Measurements from ENCODE around the gene PHYHD1. TPM values are rescaled to one million over a fixed set of nuclear protein-coding genes. Genes with fewer than 3 reads are reported as not detected.

PHYHD1 gene
- total and polyA plus RNA-seq, 10 donors: 7.2 to 22.3 (median 12.6) TPM

GRCh38 chr9:128919402-128920089 lies 1.2 kb upstream of the PHYHD1 start:
- Histone ChIP-seq H3K4me3 (no peak overlapping the region), H3K4me1 (peaks cover 5 to 88% (median 57%) of the 10 kb centered on the region in 6 donors), H3K27me3 (replicated peaks in 1 of 7) (peaks cover 0 to 9% (median 0%) of the 10 kb centered on the region in 7 donors), H3K9me3 (no peaks in the 10 kb centered on the region), H3K27ac (peak overlapping the region in 5 of 8 donors; percentile 60 to 84 (median 78)), H3K36me3 (peaks cover 0 to 50% (median 26%) of the 10 kb centered on the region in 6 donors)
- WGBS, 5 donors: 87 to 92% (median 88%) methylated on average over 14 of the region's 14 CpGs
- intact Hi-C loops (cut with DNase I; ENCODE audit: low total_unique reads): no loop called here
- TF ChIP-seq POLR2A (IDR thresholded peaks at IDR 0.05) (no peak), POLR2AphosphoS5 (IDR thresholded peaks at IDR 0.05) (no peak), CTCF (IDR thresholded peaks at IDR 0.05 in 8 of 11, conservative IDR thresholded peaks at IDR 0.05 in 3 of 11) (no peak)
- DNase-seq: no peak

GRCh38 chr9:128921881-128922763 lies 1.3 kb downstream of the PHYHD1 start:
- DNase-seq: no peak
- WGBS, 5 donors: 12 to 28% (median 17%) methylated on average over 23 to 32 of the region's 32 CpGs
- peaks cover 0 to 24% (median 10%) of the 10 kb centered on the region in 6 donors for H3K36me3 ChIP-seq
- H3K9me3 ChIP-seq: no peaks in the 10 kb centered on the region
- peaks cover 0 to 9% (median 0%) of the 10 kb centered on the region in 7 donors for H3K27me3 ChIP-seq (replicated peaks in 1 of 7)
- peak overlapping the region; percentile 24 to 66 (median 37) for H3K4me3 ChIP-seq
- intact Hi-C loops (cut with DNase I; ENCODE audit: low total_unique reads): no loop called here
- TF ChIP-seq CTCF (IDR thresholded peaks at IDR 0.05 in 8 of 11, conservative IDR thresholded peaks at IDR 0.05 in 3 of 11) (no peak), POLR2A (IDR thresholded peaks at IDR 0.05) (no peak), POLR2AphosphoS5 (IDR thresholded peaks at IDR 0.05) (peak in 2 of 3 donors; percentile 46 to 66)
- H3K27ac ChIP-seq: peak overlapping the region; percentile 6 to 84 (median 74)
- H3K4me1 ChIP-seq: peaks cover 0 to 63% (median 39%) of the 10 kb centered on the region in 6 donors

GRCh38 chr9:128923493-128923883 lies 2.7 kb downstream of the PHYHD1 start:
- Histone ChIP-seq H3K27ac (peak overlapping the region in 1 of 8 donors; percentile 84), H3K4me3 (peak overlapping the region in 1 of 8 donors; percentile 66), H3K36me3 (peaks cover 0 to 10% (median 0%) of the 10 kb centered on the region in 6 donors), H3K9me3 (no peaks in the 10 kb centered on the region), H3K27me3 (replicated peaks in 1 of 7) (peaks cover 0 to 9% (median 0%) of the 10 kb centered on the region in 7 donors), H3K4me1 (peaks cover 6 to 62% (median 42%) of the 10 kb centered on the region in 6 donors)
- TF ChIP-seq CTCF (IDR thresholded peaks at IDR 0.05 in 8 of 11, conservative IDR thresholded peaks at IDR 0.05 in 3 of 11) (no peak), POLR2AphosphoS5 (IDR thresholded peaks at IDR 0.05) (no peak), POLR2A (IDR thresholded peaks at IDR 0.05) (no peak)
- intact Hi-C loops (cut with DNase I; ENCODE audit: low total_unique reads): no loop called here
- DNase-seq: no peak
- WGBS, 5 donors: 90 to 98% (median 94%) methylated on average over 6 of the region's 6 CpGs

All from spleen (tissue), 11 donors.